GM19035 (cell line): ENCODE measurements around the gene TTK.
"Not testable (repeated sequence)": the region's sequence is repeated elsewhere in the genome, so short reads cannot be mapped to it uniquely, and the experiment has no call there.

Experiments used
- ATAC-seq: cut with Tn5 transposase; IDR thresholded peaks from one replicate; pipeline ENCODE4 v1.9.1; 2021; ENCODE audit not compliant: unreplicated experiment

The TTK gene

DNA sequence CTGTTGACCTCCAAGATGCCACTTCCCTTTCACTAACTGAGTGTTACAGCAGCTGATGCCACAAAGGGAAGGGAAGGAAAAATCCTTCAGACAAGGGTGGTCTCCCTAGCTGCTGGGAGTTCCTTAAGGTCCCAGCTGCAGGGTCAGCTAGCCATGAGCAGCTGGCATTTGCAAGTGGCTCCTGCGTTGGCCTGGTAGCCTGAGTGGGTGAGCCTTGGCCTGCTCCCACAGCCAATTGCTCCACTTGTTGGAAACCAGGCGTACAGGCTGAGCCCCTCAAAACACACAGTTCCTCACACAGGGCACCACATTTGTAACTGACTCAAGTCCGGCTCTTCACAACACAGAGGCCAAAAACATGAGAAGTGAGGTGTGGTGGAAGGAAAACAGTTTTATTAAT lies 16.7 kb downstream of the TTK start:
- ATAC-seq, result no peak

DNA sequence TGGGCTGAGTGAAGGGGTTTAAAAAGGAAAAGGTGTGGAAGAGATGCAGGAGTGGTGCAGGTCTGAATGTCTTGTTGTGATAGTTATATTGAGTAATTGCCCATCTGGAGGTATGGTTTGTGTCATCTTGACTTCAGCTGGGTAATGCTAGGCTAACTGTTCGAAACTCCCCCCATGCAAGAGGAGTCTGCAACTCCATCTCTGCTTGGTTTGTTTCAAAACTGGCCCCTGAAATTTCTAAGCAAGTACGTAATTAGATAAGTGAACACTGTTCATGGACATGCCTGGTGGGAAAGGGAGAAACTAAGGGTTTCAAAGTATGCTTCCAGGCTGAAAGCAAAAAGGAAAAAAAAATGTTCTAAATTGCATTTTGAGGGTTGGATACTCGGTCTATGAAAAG lies 17.1 kb downstream of the TTK start:
- ATAC-seq, result no peak

DNA sequence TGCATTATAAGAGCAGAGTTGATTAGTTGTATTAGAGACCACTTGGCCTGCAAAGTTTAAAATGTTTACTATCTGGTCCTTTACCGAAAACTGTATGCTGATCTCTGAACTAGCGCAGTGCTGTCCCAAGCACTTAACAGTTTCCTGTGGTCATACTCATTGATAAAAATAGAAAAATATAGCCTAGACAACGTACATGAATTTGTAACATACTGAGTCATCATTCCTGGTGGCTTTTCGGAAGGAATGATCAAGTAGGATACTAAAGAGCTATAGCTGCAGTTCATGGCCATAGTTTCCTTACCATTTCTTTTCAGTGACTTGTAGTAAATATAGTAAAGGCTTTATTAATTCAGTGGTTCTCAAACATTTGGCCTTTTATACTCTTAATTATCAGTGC lies 18.4 kb downstream of the TTK start:
- no peak for ATAC-seq

DNA sequence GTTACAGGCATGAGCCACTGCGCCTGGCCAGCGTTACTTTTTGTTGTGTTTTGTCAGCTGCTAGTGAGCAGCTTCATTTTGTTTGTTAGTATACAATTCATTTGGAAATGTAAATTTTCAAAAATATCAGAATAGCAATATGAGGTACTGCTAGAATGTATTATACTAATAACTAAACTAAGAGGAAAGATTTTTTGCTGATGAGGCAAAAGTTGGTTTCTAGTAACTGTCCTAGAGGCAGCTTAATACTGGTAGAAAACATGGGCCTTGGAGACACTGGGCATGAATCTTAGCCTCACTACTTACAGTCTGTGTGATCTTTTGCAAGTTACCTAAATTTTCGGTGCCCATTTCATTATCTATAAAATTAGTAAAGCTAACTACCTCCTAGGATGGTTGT lies 24.1 kb downstream of the TTK start:
- ATAC-seq, result no peak

DNA sequence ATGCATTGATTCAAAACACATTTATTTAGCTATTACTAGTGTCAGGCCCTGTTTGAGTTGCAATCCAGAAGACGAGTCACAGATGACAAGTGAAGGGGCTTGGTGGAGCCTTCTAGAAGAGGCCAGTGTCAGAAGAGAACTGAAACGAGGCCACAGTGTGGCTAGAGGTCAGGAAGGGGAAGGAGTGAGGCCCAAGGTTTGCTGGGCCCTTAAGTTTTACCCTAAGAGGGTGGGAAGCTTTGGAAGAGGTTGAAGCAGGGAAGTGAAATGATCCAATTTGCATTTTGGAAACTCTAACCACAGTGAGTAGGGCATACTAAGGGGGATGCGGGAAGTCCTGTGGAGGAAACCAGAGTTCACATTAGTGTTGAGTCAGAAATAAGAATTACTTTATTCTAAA lies 25.0 kb downstream of the TTK start:
- peak; percentile 81 for ATAC-seq

DNA sequence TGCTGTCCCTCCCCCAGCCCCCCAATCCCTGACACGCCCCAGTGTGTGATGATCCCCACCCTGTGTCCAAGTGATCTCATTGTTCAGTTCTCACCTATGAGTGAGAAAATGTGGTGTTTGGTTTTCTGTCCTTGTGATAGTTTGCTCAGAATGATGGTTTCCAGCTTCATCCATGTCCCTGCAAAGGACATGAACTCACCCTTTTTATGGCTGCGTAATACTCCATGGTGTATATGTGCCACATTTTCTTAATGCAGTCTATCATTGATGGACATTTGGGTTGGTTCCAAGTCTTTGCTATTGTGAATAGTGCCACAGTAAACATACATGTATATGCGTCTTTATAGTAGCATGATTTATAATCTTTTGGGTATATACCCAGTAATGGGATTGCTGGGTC lies 43.8 kb downstream of the TTK start:
- not testable (repeated sequence) for ATAC-seq

DNA sequence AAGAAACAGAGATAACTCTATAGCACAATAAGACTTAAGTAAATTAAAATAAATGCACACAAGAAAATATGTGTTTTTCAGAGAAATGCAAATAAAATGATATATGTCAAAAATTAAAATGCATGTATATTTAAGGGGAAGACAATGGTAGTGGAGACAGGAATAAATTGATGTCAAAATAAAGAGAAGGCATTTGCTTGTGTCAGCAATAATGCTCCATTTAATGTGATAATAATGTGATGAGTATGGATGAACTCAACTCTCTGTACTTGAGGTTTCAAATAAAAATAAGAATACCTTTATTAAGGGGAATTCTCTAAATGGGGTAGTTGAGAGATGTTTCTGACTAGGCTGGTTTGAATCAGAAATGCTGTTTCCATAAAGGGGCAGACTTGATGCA lies 56.3 kb downstream of the TTK start:
- no peak for ATAC-seq

DNA sequence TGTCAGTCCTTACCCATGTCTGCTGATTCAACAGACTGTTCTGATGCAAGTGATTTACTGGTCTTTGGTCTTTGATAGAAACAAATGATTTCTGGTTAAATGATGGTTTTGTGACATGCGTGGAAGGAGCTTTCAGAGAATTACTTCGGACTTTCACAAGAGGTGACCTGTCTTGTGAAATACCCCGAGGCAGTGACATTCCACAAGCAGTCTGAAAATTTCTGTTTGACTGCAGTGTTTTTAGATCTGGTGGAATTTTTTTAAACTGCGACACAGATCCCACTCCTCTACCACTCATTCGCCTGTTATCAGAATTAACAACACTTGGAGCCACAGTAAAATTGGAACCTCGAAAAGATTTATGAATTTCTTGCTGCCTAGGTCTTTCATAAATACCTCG lies 63.7 kb downstream of the TTK start:
- not testable (repeated sequence) for ATAC-seq

DNA sequence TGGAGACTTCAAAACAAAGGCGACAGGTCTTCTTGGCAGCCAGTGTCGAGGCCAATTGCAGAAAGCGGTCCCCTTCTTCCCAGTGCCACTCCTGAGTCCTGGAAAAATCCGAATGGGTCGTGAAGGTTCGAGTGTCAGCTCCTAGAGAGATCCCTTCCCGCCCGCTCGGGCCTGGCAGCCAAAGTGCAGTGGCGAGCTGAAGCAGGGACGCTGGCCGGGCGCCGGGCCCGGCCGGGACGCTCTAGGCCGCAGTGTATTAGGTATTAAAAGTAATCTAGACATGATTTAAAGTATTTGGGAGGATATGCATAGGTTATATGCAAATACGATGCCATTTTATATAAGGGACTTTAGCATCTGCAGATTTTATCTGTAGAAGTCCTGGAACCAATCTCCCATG lies 66.0 kb downstream of the TTK start:
- not testable (repeated sequence) for ATAC-seq

DNA sequence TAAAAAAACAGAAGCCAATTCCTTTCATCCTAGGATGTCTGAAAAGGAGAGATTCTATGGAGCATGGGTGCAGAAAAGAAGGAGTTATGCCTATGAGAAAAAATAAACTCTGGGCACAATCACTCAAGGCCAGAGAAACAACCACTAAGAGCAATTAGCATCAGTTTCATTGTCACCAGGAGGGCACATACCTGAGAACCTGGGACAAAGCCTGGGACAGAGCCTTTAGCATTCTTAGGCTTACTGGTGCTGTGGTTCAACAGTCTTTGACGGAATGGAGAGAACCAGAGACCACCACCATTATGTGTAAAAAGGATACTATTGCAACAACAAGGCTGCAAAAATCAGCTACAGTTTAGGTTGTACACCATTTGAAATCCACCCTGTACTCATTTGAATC lies 72.6 kb downstream of the TTK start:
- no peak for ATAC-seq

DNA sequence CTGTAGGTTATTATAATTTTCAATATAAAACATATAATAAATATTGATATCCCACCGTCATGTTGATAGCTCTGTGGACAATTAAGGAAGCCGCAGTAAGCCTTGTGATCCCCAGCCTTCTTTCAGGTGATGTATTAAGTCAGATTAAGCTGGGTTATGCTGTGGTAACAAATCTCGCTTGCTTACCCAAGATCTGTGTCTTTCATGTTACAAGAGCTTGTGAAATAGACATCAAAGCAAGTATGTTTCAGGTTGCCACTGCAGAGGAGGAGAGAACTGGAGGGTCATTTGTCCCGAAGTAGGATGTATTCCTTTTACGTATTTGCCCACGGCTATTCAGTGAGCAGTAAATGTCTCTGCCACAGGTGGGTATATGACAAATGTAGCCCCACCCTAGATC lies 84.2 kb downstream of the TTK start:
- ATAC-seq, result no peak

DNA sequence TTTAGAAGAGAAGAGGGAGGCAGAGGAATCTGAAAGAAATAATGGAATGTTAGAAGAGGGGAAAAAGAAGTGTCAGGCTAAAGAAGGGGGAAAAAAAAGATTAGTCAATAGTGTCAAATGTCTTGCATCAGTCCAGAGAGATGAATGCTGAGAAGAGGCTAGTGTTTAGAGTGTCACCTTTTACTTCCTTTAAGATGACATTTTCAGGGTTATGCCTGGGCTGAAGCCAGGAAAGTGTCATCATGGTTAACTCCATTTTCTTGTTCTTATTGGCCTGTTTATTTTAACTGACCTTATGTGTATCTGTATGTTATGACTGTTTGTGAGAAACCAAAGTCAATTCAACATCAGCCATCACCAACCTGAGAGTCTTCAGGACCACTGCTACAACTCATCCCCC lies 87.1 kb downstream of the TTK start:
- ATAC-seq, result no peak
